Parathyroid adenoma (tissue), 2 donors: ENCODE results near the gene CHTF8.
"Not testable (repeated sequence)": the region's sequence is repeated elsewhere in the genome, so short reads cannot be mapped to it uniquely, and the experiment has no call there.

Experiments used
- H2AFZ ChIP-seq: fragments of 300-600 bp; sonication (generic); one replicate; pipeline ENCODE4 v1.7.0; 2017; ENCODE audit warnings: antibody characterized with exemption, mild to moderate bottlenecking
- H3K27ac ChIP-seq: fragments of 300-600 bp; sonication (generic); one replicate; pipeline ENCODE4 v1.7.0; 2017
- H3K27me3 ChIP-seq: fragments of 300-600 bp; sonication (generic); one replicate; pipeline ENCODE4 v1.7.0; 2017; ENCODE audit warnings: low read length; ENCODE audit not compliant: control insufficient read depth, insufficient read depth
- H3K36me3 ChIP-seq: fragments of 300-600 bp; sonication (generic); one replicate; pipeline ENCODE4 v1.7.0; 2017; ENCODE audit warnings: low read length; ENCODE audit not compliant: control insufficient read depth, insufficient read depth
- H3K4me1 ChIP-seq: fragments of 300-600 bp; sonication (generic); one replicate; pipeline ENCODE4 v1.7.0; 2017; ENCODE audit warnings: control low read depth
- H3K4me2 ChIP-seq: fragments of 300-600 bp; sonication (generic); one replicate; pipeline ENCODE4 v1.7.0; 2017; ENCODE audit warnings: low read length
- H3K4me3 ChIP-seq: fragments of 300-600 bp; sonication (generic); one replicate; pipeline ENCODE4 v1.7.0; 2017; ENCODE audit warnings: low read depth, low read length
- H3K79me2 ChIP-seq: fragments of 300-600 bp; sonication (generic); one replicate; pipeline ENCODE4 v1.7.0; 2017; ENCODE audit warnings: control low read depth
- H3K9ac ChIP-seq: fragments of 300-600 bp; sonication (generic); one replicate; pipeline ENCODE4 v1.7.0; 2017; ENCODE audit warnings: mild to moderate bottlenecking
- H3K9me3 ChIP-seq: fragments of 300-600 bp; sonication (generic); one replicate; pipeline ENCODE4 v1.7.0; 2017; ENCODE audit warnings: low read length; ENCODE audit not compliant: control insufficient read depth
- TF ChIP-seq, protein P1 (sequence below): fragments of 300-600 bp; sonication (generic); IDR thresholded peaks from one replicate; pipeline ENCODE4 v1.7.0; 2017; ENCODE audit warnings: antibody characterized with exemption, mild to moderate bottlenecking
- donor health status: primary hyperparathyroidism.

CHTF8 gene

GRCh38 chr16:69131167-69131838, 1.1 kb downstream of the CHTF8 start:
- TF ChIP-seq, protein P1, sequence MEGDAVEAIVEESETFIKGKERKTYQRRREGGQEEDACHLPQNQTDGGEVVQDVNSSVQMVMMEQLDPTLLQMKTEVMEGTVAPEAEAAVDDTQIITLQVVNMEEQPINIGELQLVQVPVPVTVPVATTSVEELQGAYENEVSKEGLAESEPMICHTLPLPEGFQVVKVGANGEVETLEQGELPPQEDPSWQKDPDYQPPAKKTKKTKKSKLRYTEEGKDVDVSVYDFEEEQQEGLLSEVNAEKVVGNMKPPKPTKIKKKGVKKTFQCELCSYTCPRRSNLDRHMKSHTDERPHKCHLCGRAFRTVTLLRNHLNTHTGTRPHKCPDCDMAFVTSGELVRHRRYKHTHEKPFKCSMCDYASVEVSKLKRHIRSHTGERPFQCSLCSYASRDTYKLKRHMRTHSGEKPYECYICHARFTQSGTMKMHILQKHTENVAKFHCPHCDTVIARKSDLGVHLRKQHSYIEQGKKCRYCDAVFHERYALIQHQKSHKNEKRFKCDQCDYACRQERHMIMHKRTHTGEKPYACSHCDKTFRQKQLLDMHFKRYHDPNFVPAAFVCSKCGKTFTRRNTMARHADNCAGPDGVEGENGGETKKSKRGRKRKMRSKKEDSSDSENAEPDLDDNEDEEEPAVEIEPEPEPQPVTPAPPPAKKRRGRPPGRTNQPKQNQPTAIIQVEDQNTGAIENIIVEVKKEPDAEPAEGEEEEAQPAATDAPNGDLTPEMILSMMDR = no peak
- peak overlapping the region; percentile 92 for H3K4me3 ChIP-seq
- peaks cover 18% of the 10 kb centered on the region for H3K79me2 ChIP-seq
- no peaks in the 10 kb centered on the region for H3K9me3 ChIP-seq
- H3K36me3 ChIP-seq = no peaks in the 10 kb centered on the region
- peak overlapping the region; percentile 73 for H3K27ac ChIP-seq
- H3K9ac ChIP-seq = peak overlapping the region; percentile 13
- H2AFZ ChIP-seq = peak overlapping the region; percentile 76
- peaks cover 7% of the 10 kb centered on the region for H3K4me1 ChIP-seq
- H3K27me3 ChIP-seq = no peaks in the 10 kb centered on the region
- peak overlapping the region; percentile 64 for H3K4me2 ChIP-seq

DNA sequence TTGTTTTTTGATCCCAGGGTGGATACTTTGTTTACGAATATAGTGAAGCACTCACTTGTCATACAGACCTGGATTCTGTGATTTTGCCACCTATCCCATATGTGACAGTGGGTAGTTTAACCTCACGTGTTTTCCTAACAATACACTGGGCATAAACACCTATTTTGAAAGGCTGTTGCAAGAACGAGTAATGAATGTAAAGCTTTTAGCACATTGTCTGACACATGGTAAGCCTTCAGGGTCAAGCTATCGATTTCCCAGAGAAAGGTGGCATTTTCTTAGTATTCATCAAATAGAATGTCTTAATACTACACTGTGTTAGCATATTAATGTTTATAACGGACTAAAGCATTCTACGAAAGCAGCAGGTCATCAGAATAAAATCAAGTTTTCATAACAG, 1.9 kb downstream of the CHTF8 start:
- peaks cover 18% of the 10 kb centered on the region for H3K79me2 ChIP-seq
- H3K9me3 ChIP-seq = no peaks in the 10 kb centered on the region
- TF ChIP-seq, protein P1 = no peak
- no peak overlapping the region for H3K4me2 ChIP-seq
- H3K27ac ChIP-seq = no peak overlapping the region
- no peak overlapping the region for H3K4me3 ChIP-seq
- peaks cover 7% of the 10 kb centered on the region for H3K4me1 ChIP-seq
- no peaks in the 10 kb centered on the region for H3K36me3 ChIP-seq
- H2AFZ ChIP-seq = no peak overlapping the region
- no peak overlapping the region for H3K9ac ChIP-seq
- H3K27me3 ChIP-seq = no peaks in the 10 kb centered on the region

- no peak overlapping the region for H2AFZ ChIP-seq
- H3K36me3 ChIP-seq = no peaks in the 10 kb centered on the region
- no peaks in the 10 kb centered on the region for H3K9me3 ChIP-seq
- TF ChIP-seq, protein P1 = no peak
- H3K9ac ChIP-seq = no peak overlapping the region
- H3K27me3 ChIP-seq = no peaks in the 10 kb centered on the region
- H3K4me3 ChIP-seq = no peak overlapping the region
- H3K4me2 ChIP-seq = no peak overlapping the region
- peaks cover 3% of the 10 kb centered on the region for H3K4me1 ChIP-seq
- peaks cover 22% of the 10 kb centered on the region for H3K79me2 ChIP-seq
- no peak overlapping the region for H3K27ac ChIP-seq
These were observed 4.3 kb downstream of the CHTF8 start for GRCh38 chr16:69127966-69128510.

- not testable (repeated sequence) for H3K27me3 ChIP-seq, H3K9ac ChIP-seq, H3K27ac ChIP-seq, H3K4me1 ChIP-seq, H3K36me3 ChIP-seq, H3K4me2 ChIP-seq, H3K9me3 ChIP-seq, H3K4me3 ChIP-seq, H2AFZ ChIP-seq
- H3K79me2 ChIP-seq = peaks cover 20% of the 10 kb centered on the region
These were observed 5.6 kb downstream of the CHTF8 start for GRCh38 chr16:69126801-69127200.

GRCh38 chr16:69126221-69126620, 6.2 kb downstream of the CHTF8 start:
- peaks cover 3% of the 10 kb centered on the region for H3K4me1 ChIP-seq
- no peaks in the 10 kb centered on the region for H3K36me3 ChIP-seq
- H2AFZ ChIP-seq = no peak overlapping the region
- H3K9ac ChIP-seq = no peak overlapping the region
- H3K27me3 ChIP-seq = no peaks in the 10 kb centered on the region
- H3K4me2 ChIP-seq = no peak overlapping the region
- H3K27ac ChIP-seq = no peak overlapping the region
- TF ChIP-seq, protein P1 = no peak
- H3K4me3 ChIP-seq = no peak overlapping the region
- H3K9me3 ChIP-seq = no peaks in the 10 kb centered on the region
- H3K79me2 ChIP-seq = peaks cover 16% of the 10 kb centered on the region

- H3K9me3 ChIP-seq, H3K4me3 ChIP-seq, H3K4me2 ChIP-seq, H3K27ac ChIP-seq, H3K36me3 ChIP-seq, H3K9ac ChIP-seq, H3K4me1 ChIP-seq, H2AFZ ChIP-seq, H3K27me3 ChIP-seq: not testable (repeated sequence)
- peaks cover 16% of the 10 kb centered on the region for H3K79me2 ChIP-seq
These were observed 7.4 kb downstream of the CHTF8 start for GRCh38 chr16:69124961-69125360.

GRCh38 chr16:69124406-69124805, 8.0 kb downstream of the CHTF8 start:
- not testable (repeated sequence) for H3K36me3 ChIP-seq, H3K4me3 ChIP-seq, H2AFZ ChIP-seq, H3K9ac ChIP-seq, H3K27ac ChIP-seq, H3K4me2 ChIP-seq, H3K4me1 ChIP-seq, H3K9me3 ChIP-seq, H3K27me3 ChIP-seq
- H3K79me2 ChIP-seq = peaks cover 12% of the 10 kb centered on the region
